Umbilical cord (tissue), 2 donors: ENCODE data around the gene ADAMTSL1. TPM values are rescaled to one million over a fixed set of nuclear protein-coding genes. Genes with fewer than 3 reads are reported as not detected.
A peak's percentile ranks its signal among the peaks of the same experiment; 100 is the strongest.
"Not testable (repeated sequence)": the region's sequence is repeated elsewhere in the genome, so short reads cannot be mapped to it uniquely, and the experiment has no call there.

Experiments used
- DNase-seq: peaks from one replicate; pipeline ENCODE4 v3.0.0-alpha.2; 2015; ENCODE audit warnings: low spot score
- total RNA-seq: library from RNA; depleted of rRNA; stranded (reverse); fragments of >200 nt; gene quantifications from one replicate; pipeline ENCODE4 v1.2.3, GENCODE V29; 2014; ENCODE audit warnings: low replicate concordance; ENCODE audit not compliant: insufficient read depth

ADAMTSL1 gene
- total RNA-seq, 1 donor from 2014 or later, result 26.5 TPM

GRCh38 chr9:18851069-18851795 lies 377.3 kb downstream of the ADAMTSL1 start:
- DNase-seq, result peak; percentile 40

GRCh38 chr9:18855656-18856055 lies 381.7 kb downstream of the ADAMTSL1 start:
- DNase-seq, result peak; percentile 92

GRCh38 chr9:18857334-18857733 lies 383.4 kb downstream of the ADAMTSL1 start:
- peak; percentile 68 for DNase-seq

- DNase-seq, result peak; percentile 42
These were observed 383.8 kb downstream of the ADAMTSL1 start for GRCh38 chr9:18857769-18858168.

GRCh38 chr9:18861609-18862544 lies 387.9 kb downstream of the ADAMTSL1 start:
- DNase-seq, result peak; percentile 48

GRCh38 chr9:18863791-18864190 lies 389.8 kb downstream of the ADAMTSL1 start:
- peak; percentile 68 for DNase-seq

- DNase-seq, result no peak
These were observed 390.6 kb downstream of the ADAMTSL1 start for GRCh38 chr9:18864516-18864915.

GRCh38 chr9:18865542-18865941 lies 391.6 kb downstream of the ADAMTSL1 start:
- no peak for DNase-seq

- no peak for DNase-seq
These were observed 392.3 kb downstream of the ADAMTSL1 start for GRCh38 chr9:18866121-18866831.

- no peak for DNase-seq
These were observed 395.8 kb downstream of the ADAMTSL1 start for GRCh38 chr9:18869725-18870124.

- DNase-seq, result no peak
These were observed 400.1 kb downstream of the ADAMTSL1 start for GRCh38 chr9:18874069-18874468.

GRCh38 chr9:18874990-18875389 lies 401.0 kb downstream of the ADAMTSL1 start:
- DNase-seq, result not testable (repeated sequence)

- DNase-seq, result no peak
These were observed 404.0 kb downstream of the ADAMTSL1 start for GRCh38 chr9:18877984-18878383.

GRCh38 chr9:18881758-18882157 lies 407.8 kb downstream of the ADAMTSL1 start:
- DNase-seq, result no peak

- no peak for DNase-seq
These were observed 413.6 kb downstream of the ADAMTSL1 start for GRCh38 chr9:18887546-18887945.

GRCh38 chr9:18888290-18888689 lies 414.3 kb downstream of the ADAMTSL1 start:
- peak; percentile 92 for DNase-seq

GRCh38 chr9:18889550-18889949 lies 415.6 kb downstream of the ADAMTSL1 start:
- no peak for DNase-seq

- peak; percentile 68 for DNase-seq
These were observed 416.4 kb downstream of the ADAMTSL1 start for GRCh38 chr9:18890372-18890771.

GRCh38 chr9:18891946-18892670 lies 418.2 kb downstream of the ADAMTSL1 start:
- no peak for DNase-seq

GRCh38 chr9:18893046-18893445 lies 419.1 kb downstream of the ADAMTSL1 start:
- DNase-seq, result no peak

GRCh38 chr9:18893491-18893890 lies 419.5 kb downstream of the ADAMTSL1 start:
- DNase-seq, result no peak
